Fibroblast of villous mesenchyme (primary cell): ENCODE data around the gene EZR. TPM values are rescaled to one million over a fixed set of nuclear protein-coding genes. Genes with fewer than 3 reads are reported as not detected.
A peak's percentile ranks its signal among the peaks of the same experiment; 100 is the strongest.
"Not testable (repeated sequence)": the region's sequence is repeated elsewhere in the genome, so short reads cannot be mapped to it uniquely, and the experiment has no call there.

Source experiments
- DNase-seq: peaks from one replicate; pipeline ENCODE4 v3.0.0-alpha.2; 2010; ENCODE audit warnings: low read depth
- H3K4me3 ChIP-seq: 2 replicates; pipeline ENCODE4 v1.5.1; 2011; ENCODE audit warnings: low read depth, mild to moderate bottlenecking, low read length
- CTCF ChIP-seq: IDR thresholded peaks from 2 replicates; pipeline ENCODE4 v1.5.1; 2012; ENCODE audit warnings: low read depth, mild to moderate bottlenecking, low read length; ENCODE audit not compliant: insufficient read depth
- total RNA-seq: library from RNA; depleted of rRNA; stranded (reverse); fragments of >200 nt; gene quantifications from 2 replicates; pipeline ENCODE4 v1.2.3, GENCODE V29; 2012

Gene EZR
- total RNA-seq, 1 donor, result 100 TPM

GRCh38 chr6:158795516-158795915 lies 23.7 kb downstream of the EZR start:
- TF ChIP-seq CTCF, result no peak
- no peak for DNase-seq
- H3K4me3 ChIP-seq, result no peak overlapping the region

- DNase-seq, result peak; percentile 73
- peak; percentile 69 for TF ChIP-seq CTCF
- H3K4me3 ChIP-seq, result no peak overlapping the region
Observed at GRCh38 chr6:158793432-158793831, 25.7 kb downstream of the EZR start.

GRCh38 chr6:158792505-158792904 lies 26.7 kb downstream of the EZR start:
- not testable (repeated sequence) for DNase-seq, H3K4me3 ChIP-seq

GRCh38 chr6:158791274-158791855 lies 27.8 kb downstream of the EZR start:
- H3K4me3 ChIP-seq, result no peak overlapping the region
- TF ChIP-seq CTCF, result no peak
- no peak for DNase-seq

- TF ChIP-seq CTCF, result no peak
- DNase-seq, result no peak
- H3K4me3 ChIP-seq, result no peak overlapping the region
Observed at GRCh38 chr6:158789115-158789917, 29.9 kb downstream of the EZR start.

GRCh38 chr6:158787395-158787794 lies 31.8 kb downstream of the EZR start:
- no peak for DNase-seq
- TF ChIP-seq CTCF, result no peak
- no peak overlapping the region for H3K4me3 ChIP-seq

- TF ChIP-seq CTCF, result no peak
- H3K4me3 ChIP-seq, result no peak overlapping the region
- DNase-seq, result no peak
Observed at GRCh38 chr6:158786645-158787304, 32.4 kb downstream of the EZR start.
